A549 (cell line): Measurements from ENCODE around the gene CLASP1. TPM values are rescaled to one million over a fixed set of nuclear protein-coding genes. Genes with fewer than 3 reads are reported as not detected.
A peak's percentile ranks its signal among the peaks of the same experiment; 100 is the strongest.

Experiments
- ATAC-seq, 2 experiments: fragments of 200-7000 bp in 1 of 2; fragments of >200 bp in 1 of 2; cut with Nextera tagmentation in 1 of 2; cut with Tn5 transposase in 1 of 2; 3 replicates each; pipeline versions ENCODE4 v1.8.0 to v1.9.1; 2018 to 2020; ENCODE audit warnings: mild to moderate bottlenecking in 1 of 2, moderate library complexity in 1 of 2
- CTCF ChIA-PET: fragments of 300-600 bp; sonication (Branson Sonifier 250); formaldehyde crosslinking; extraction: SDS; loops from one replicate; lab custom pipeline; 2021; ENCODE audit warnings: antibody characterized with exemption, inconsistent platforms; lab: Yijun Ruan, JAX
- POLR2A ChIA-PET: fragments of 350-600 bp; formaldehyde crosslinking; extraction: SDS; loops from one replicate; lab custom pipeline; 2021; ENCODE audit warnings: antibody characterized with exemption, inconsistent platforms; lab: Yijun Ruan, JAX
- DNase-seq, 2 experiments: peaks; one replicate each; pipeline versions ENCODE4 v3.0.0 to v3.0.0-alpha.2; 2011 to 2016; ENCODE audit warnings: low read depth in 1 of 2, low spot score in 1 of 2
- FAIRE-seq: peaks from 2 replicates; lab custom pipeline; 2011; peaks lifted over from hg19 to GRCh38; lab: Jason Lieb, UNC
- H3K27ac ChIP-seq, 2 experiments: fragments of >200 bp; sonication (Bioruptor Twin); formaldehyde crosslinking; 3 replicates each; pipeline ENCODE4 v1.5.1; 2016 to 2017
- H3K4me1 ChIP-seq: fragments of >200 bp; sonication (Bioruptor Twin); formaldehyde crosslinking; 3 replicates; pipeline ENCODE4 v1.6.1; 2016
- H3K4me2 ChIP-seq: fragments of >200 bp; sonication (Bioruptor Twin); formaldehyde crosslinking; 3 replicates; pipeline ENCODE4 v1.6.1; 2016
- H3K4me3 ChIP-seq: fragments of >200 bp; sonication (Bioruptor Twin); formaldehyde crosslinking; 3 replicates; pipeline ENCODE4 v1.5.1; 2016
- H3K9me3 ChIP-seq: fragments of >200 bp; sonication (Bioruptor Twin); formaldehyde crosslinking; 3 replicates; pipeline ENCODE4 v1.6.1; 2016
- BHLHE40 ChIP-seq: IDR thresholded peaks from 2 replicates; pipeline ENCODE4 v1.6.1; 2012; ENCODE audit warnings: low read depth, low read length, inconsistent platforms
- EHMT2 ChIP-seq: fragments of 200-600 bp; sonication (generic); IDR thresholded peaks from 2 replicates; pipeline ENCODE4 v1.6.1; 2016; ENCODE audit warnings: antibody characterized with exemption, low read depth, mild to moderate bottlenecking, moderate library complexity
- EP300 ChIP-seq, 2 experiments: fragments of >200 bp; sonication (Bioruptor Twin); formaldehyde crosslinking; IDR thresholded peaks; 2 replicates in 1 of 2; 3 replicates in 1 of 2; pipeline ENCODE4 v1.6.1; 2016 to 2017
- FOSL2 ChIP-seq, 2 experiments: fragments of 450-650 bp in 1 of 2; fragments of >200 bp in 1 of 2; sonication (Bioruptor Twin) in 1 of 2; formaldehyde crosslinking; IDR thresholded peaks; 2 replicates each; pipeline versions ENCODE4 v1.5.0 to v1.6.1; 2016 to 2020; ENCODE audit warnings: mild to moderate bottlenecking in 1 of 2, moderate library complexity in 1 of 2
- JUN ChIP-seq, 2 experiments: fragments of >200 bp; sonication (Bioruptor Twin); formaldehyde crosslinking; IDR thresholded peaks; 2 replicates in 1 of 2; 3 replicates in 1 of 2; pipeline ENCODE4 v1.6.1; 2016 to 2017
- MAFK ChIP-seq: fragments of 450-650 bp; IDR thresholded peaks from 2 replicates; pipeline ENCODE4 v1.6.1; 2014; ENCODE audit not compliant: partially characterized antibody
- NPAS2 ChIP-seq: fragments of 250-450 bp; sonication (Bioruptor Pico); IDR thresholded peaks from 2 replicates; pipeline ENCODE4 v1.8.0; 2022; ENCODE audit warnings: mild to moderate bottlenecking, moderate library complexity, borderline replicate concordance
- NR3C1 ChIP-seq: fragments of >200 bp; sonication (Bioruptor Twin); formaldehyde crosslinking; IDR thresholded peaks from 3 replicates; pipeline ENCODE4 v1.6.1; 2017
- POLR2AphosphoS2 ChIP-seq: conservative IDR thresholded peaks from 2 replicates; pipeline ENCODE4 v1.6.1; 2012; ENCODE audit warnings: low read length, improper control_type of control experiment, inconsistent platforms
- RARB ChIP-seq: fragments of 250-450 bp; sonication (Bioruptor Pico); IDR thresholded peaks from 2 replicates; pipeline ENCODE4 v1.8.0; 2021; ENCODE audit warnings: mild to moderate bottlenecking, moderate library complexity
- RNF2 ChIP-seq: fragments of 200-600 bp; sonication (generic); IDR thresholded peaks from 2 replicates; pipeline ENCODE4 v1.6.1; 2016; ENCODE audit warnings: low read depth, mild to moderate bottlenecking, antibody characterized with exemption, moderate library complexity, borderline replicate concordance
- SMC3 ChIP-seq: fragments of >200 bp; sonication (Bioruptor Twin); formaldehyde crosslinking; IDR thresholded peaks from 3 replicates; pipeline ENCODE4 v1.6.1; 2018; ENCODE audit warnings: inconsistent platforms
- SREBF2 ChIP-seq: fragments of 450-650 bp; IDR thresholded peaks from 2 replicates; pipeline ENCODE4 v1.6.1; 2014; ENCODE audit warnings: mild to moderate bottlenecking, moderate library complexity
- TP53 ChIP-seq: fragments of 250-450 bp; sonication (Bioruptor Pico); IDR thresholded peaks from 2 replicates; pipeline ENCODE4 v1.5.0; 2021; ENCODE audit warnings: mild to moderate bottlenecking, moderate library complexity
- USF2 ChIP-seq: fragments of 450-650 bp; IDR thresholded peaks from 2 replicates; pipeline ENCODE4 v1.6.1; 2014; ENCODE audit warnings: antibody characterized with exemption
- ZFP36 ChIP-seq: fragments of 450-650 bp; IDR thresholded peaks from 2 replicates; pipeline ENCODE4 v1.6.1; 2014; ENCODE audit warnings: borderline replicate concordance; ENCODE audit not compliant: partially characterized antibody
- ZNF302 ChIP-seq: fragments of 250-450 bp; sonication (Bioruptor Pico); IDR thresholded peaks from 2 replicates; pipeline ENCODE4 v1.9.0; 2021; ENCODE audit warnings: inconsistent platforms, mild to moderate bottlenecking, moderate library complexity
- WGBS: methylation state at CpG from one replicate; pipeline ENCODE4 v1.1.6; 2017; ENCODE audit errors: missing lambda C conversion rate; 5-methylcytosine and 5-hydroxymethylcytosine counted together
- polyA plus RNA-seq, 4 experiments: library from polyadenylated mRNA; depleted of rRNA in 3 of 4; stranded (reverse); fragments of >200 nt; fragmentation: RNase III in 1 of 4; extraction: RNeasy Plus Mini Kit Qiagen cat#74134 plus additional on column Dnase treatment in 1 of 4; gene quantifications; 2 replicates in 3 of 4; 3 replicates in 1 of 4; pipeline ENCODE4 v1.2.3, GENCODE V29; 2011 to 2017
- TF ChIP-seq, protein P1 (sequence below): fragments of >200 bp; sonication (Bioruptor Twin); formaldehyde crosslinking; IDR thresholded peaks from 3 replicates; pipeline ENCODE4 v1.5.1; 2016
- TF ChIP-seq, protein P2 (sequence below): fragments of >200 bp; sonication (Bioruptor Twin); formaldehyde crosslinking; IDR thresholded peaks from 3 replicates; pipeline ENCODE4 v1.6.1; 2016

CLASP1 gene
- polyA plus RNA-seq, 2 of the 4 experiments (the other 2 are of a cell fraction): 11.7 to 15.8 TPM

DNA sequence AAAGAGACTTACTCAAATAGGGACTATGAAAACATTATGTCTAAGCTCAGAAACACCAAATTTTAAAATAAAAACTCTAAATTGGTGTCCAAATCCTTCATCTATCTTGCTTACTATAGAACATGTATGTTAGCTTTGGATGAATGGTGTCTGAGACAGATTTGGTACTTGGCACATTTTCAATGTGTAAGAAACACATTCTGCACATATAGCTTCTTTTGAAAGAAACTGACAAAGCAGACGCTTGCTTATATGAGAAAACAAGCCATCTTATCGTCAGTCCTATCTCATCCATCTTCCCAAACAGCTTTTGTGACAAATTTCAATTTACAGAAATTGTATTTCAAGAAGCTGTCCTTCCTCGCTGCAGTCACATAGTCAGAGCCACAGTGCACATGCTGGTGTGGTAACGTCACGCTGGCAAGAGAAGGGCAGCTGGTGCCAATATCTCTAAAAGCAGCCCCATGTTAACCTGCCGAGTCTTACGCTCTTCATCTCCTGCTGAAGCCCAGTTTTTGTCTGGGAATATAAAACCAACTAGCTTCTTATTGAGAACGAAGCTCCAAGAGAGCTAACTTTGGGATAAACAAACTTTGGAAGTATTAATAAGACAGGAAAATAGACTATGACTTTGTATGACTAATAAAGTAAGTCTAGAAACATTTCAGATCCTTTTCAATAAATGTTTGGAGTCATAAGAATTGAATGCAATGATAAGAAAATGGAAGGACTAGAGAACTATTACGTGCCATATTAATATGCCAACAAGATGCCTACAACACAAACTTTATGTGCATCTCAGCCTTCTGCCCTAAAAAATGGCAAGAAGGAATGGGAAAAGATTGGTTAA, 289.3 kb downstream of the CLASP1 start:
- Histone ChIP-seq H3K4me2 (peak overlapping the region; percentile 9; the same call in 1 of the 3 replicates), H3K9me3 (no peaks in the 10 kb centered on the region), H3K4me1 (peaks cover 20% of the 10 kb centered on the region), H3K4me3 (no peak overlapping the region), H3K27ac (no peak overlapping the region)
- ChIA-PET CTCF (interaction anchor here (1.1 to 9.1 kb wide), 4 partner anchors 231 to 282 kb away, joined by 3 to 117 read pairs (median 10); no protein-coding TSS in a partner anchor), POLR2A (no interaction called here)
- FAIRE-seq (no peak), DNase-seq (no peak), ATAC-seq (no peak)
- TF ChIP-seq EHMT2: no peak
- TF ChIP-seq RARB (CRISPR knock-in tag): no peak
- TF ChIP-seq RNF2: no peak
- TF ChIP-seq JUN (IDR thresholded peaks at IDR 0.05): no peak
- no peak for TF ChIP-seq USF2
- TF ChIP-seq TP53 (CRISPR knock-in tag): no peak
- TF ChIP-seq, protein P1, sequence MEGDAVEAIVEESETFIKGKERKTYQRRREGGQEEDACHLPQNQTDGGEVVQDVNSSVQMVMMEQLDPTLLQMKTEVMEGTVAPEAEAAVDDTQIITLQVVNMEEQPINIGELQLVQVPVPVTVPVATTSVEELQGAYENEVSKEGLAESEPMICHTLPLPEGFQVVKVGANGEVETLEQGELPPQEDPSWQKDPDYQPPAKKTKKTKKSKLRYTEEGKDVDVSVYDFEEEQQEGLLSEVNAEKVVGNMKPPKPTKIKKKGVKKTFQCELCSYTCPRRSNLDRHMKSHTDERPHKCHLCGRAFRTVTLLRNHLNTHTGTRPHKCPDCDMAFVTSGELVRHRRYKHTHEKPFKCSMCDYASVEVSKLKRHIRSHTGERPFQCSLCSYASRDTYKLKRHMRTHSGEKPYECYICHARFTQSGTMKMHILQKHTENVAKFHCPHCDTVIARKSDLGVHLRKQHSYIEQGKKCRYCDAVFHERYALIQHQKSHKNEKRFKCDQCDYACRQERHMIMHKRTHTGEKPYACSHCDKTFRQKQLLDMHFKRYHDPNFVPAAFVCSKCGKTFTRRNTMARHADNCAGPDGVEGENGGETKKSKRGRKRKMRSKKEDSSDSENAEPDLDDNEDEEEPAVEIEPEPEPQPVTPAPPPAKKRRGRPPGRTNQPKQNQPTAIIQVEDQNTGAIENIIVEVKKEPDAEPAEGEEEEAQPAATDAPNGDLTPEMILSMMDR: no peak
- TF ChIP-seq ZFP36: no peak
- no peak for TF ChIP-seq EP300 (IDR thresholded peaks at IDR 0.05)
- TF ChIP-seq BHLHE40: no peak
- no peak for TF ChIP-seq SREBF2
- TF ChIP-seq POLR2AphosphoS2: no peak
- TF ChIP-seq, protein P2, sequence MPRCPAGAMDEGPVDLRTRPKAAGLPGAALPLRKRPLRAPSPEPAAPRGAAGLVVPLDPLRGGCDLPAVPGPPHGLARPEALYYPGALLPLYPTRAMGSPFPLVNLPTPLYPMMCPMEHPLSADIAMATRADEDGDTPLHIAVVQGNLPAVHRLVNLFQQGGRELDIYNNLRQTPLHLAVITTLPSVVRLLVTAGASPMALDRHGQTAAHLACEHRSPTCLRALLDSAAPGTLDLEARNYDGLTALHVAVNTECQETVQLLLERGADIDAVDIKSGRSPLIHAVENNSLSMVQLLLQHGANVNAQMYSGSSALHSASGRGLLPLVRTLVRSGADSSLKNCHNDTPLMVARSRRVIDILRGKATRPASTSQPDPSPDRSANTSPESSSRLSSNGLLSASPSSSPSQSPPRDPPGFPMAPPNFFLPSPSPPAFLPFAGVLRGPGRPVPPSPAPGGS: no peak
- TF ChIP-seq NR3C1: no peak
- no peak for TF ChIP-seq ZNF302 (CRISPR knock-in tag)
- no peak for TF ChIP-seq NPAS2 (CRISPR knock-in tag)
- no peak for TF ChIP-seq FOSL2 (IDR thresholded peaks at IDR 0.05)
- no peak for TF ChIP-seq FOSL2 (CRISPR knock-in tag; IDR thresholded peaks at IDR 0.05)
- WGBS: 91% methylated on average over 9 of the region's 9 CpGs

GRCh38 chr2:121359170-121359569, 290.1 kb downstream of the CLASP1 start:
- ChIA-PET POLR2A (no interaction called here), CTCF (interaction anchor here (1.8 to 9.1 kb wide), 4 partner anchors 230 to 274 kb away, joined by 3 to 117 read pairs (median 10); no protein-coding TSS in a partner anchor)
- ATAC-seq (no peak), DNase-seq (no peak)
- no peak overlapping the region for H3K4me2 ChIP-seq
- H3K4me3 ChIP-seq: no peak overlapping the region
- H3K27ac ChIP-seq: no peak overlapping the region
- TF ChIP-seq MAFK (no peak), SMC3 (no peak)
- TF ChIP-seq, all 56 proteins: peak for 0
- WGBS: 88% methylated on average over 1 of the region's 1 CpG
- no peak for FAIRE-seq
- H3K4me1 ChIP-seq: peaks cover 18% of the 10 kb centered on the region
- H3K9me3 ChIP-seq: no peaks in the 10 kb centered on the region
